ENCODE results near the gene ABCA7.

DNA sequence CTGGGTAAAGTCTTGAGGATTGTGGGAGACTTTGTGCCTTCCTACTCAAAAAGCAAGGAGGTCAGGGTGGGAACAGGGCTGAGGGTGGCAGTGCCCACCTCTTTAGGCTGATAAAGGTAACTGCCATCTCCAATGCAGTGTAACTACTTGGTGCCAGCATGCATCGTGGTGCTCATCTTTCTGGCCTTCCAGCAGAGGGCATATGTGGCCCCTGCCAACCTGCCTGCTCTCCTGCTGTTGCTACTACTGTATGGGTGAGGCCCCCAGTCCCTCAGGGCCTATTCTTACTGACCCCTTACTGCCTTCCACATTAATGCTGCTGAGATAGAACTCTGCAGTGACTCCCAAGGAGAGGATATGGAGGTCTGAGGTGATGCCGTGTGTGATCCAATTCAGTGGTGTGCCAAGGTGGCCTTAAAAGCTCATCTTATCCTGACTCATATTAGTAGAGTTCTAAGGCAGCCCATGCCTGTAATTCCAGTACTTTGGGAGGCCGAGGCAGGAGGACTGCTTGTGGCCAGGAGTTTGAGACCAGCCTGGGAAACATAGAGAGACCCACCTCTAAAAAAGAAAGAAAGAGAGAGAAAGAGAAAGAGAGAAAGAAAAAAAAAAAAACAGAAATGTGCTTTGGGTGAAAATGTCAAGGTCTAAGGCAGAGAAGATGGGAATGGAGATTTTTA is 17.4 kb downstream of the ABCA7 start:
- TF ChIP-seq, protein P1, sequence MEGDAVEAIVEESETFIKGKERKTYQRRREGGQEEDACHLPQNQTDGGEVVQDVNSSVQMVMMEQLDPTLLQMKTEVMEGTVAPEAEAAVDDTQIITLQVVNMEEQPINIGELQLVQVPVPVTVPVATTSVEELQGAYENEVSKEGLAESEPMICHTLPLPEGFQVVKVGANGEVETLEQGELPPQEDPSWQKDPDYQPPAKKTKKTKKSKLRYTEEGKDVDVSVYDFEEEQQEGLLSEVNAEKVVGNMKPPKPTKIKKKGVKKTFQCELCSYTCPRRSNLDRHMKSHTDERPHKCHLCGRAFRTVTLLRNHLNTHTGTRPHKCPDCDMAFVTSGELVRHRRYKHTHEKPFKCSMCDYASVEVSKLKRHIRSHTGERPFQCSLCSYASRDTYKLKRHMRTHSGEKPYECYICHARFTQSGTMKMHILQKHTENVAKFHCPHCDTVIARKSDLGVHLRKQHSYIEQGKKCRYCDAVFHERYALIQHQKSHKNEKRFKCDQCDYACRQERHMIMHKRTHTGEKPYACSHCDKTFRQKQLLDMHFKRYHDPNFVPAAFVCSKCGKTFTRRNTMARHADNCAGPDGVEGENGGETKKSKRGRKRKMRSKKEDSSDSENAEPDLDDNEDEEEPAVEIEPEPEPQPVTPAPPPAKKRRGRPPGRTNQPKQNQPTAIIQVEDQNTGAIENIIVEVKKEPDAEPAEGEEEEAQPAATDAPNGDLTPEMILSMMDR (IDR thresholded peaks at IDR 0.05): no peak
- TF ChIP-seq POLR2A (IDR thresholded peaks at IDR 0.05): no peak
